HG02588 (cell line): ENCODE results near the gene WDR44.
"Not testable (repeated sequence)": the region's sequence is repeated elsewhere in the genome, so short reads cannot be mapped to it uniquely, and the experiment has no call there.

Experiments
- ATAC-seq: cut with Tn5 transposase; IDR thresholded peaks from one replicate; pipeline ENCODE4 v1.9.1; 2021; ENCODE audit warnings: mild to moderate bottlenecking, moderate library complexity; ENCODE audit not compliant: unreplicated experiment

Gene WDR44

GRCh38 chrX:118470721-118471347 is 124.9 kb downstream of the WDR44 start:
- ATAC-seq = not testable (repeated sequence)

DNA sequence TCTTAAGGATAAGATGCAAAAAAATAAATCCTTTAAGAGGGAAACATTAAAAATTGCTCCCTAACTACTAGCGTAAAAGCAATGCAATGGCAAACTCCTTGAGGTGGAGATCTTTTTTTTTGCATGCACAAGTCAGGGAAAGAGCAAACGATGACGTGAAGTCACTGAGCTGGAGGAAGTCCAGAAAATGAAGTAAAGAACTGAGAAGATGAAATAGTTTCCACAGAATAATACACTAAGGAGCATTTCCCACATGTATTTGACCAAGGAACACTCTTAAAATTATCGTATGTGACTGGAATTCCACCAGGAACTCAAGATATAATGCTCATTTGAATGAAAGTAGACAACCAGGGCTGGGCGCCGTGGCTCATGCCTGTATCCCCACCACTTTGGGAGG is 128.7 kb downstream of the WDR44 start:
- no peak for ATAC-seq

- ATAC-seq = no peak
Observed at GRCh38 chrX:118475903-118476302, 130.0 kb downstream of the WDR44 start.

DNA sequence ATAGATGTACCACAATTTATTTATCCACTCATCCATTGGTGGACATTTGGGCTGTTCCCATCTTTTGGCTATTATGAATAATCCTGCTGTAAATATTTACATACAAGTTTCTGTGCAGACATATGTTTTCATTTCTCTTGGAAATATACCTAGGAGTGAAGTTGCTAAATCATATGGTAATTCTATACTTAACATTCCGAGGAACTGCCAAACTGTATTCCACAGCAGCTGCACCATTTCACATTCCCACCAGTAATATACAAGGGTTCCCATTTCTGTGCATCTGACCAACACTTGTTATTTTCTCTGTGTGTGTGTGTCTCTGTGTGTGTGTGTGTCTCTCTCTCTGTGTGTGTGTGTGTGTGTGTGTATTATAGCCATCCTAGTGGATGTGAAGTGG is 134.3 kb downstream of the WDR44 start:
- no peak for ATAC-seq

GRCh38 chrX:118482384-118482783 is 136.5 kb downstream of the WDR44 start:
- not testable (repeated sequence) for ATAC-seq

DNA sequence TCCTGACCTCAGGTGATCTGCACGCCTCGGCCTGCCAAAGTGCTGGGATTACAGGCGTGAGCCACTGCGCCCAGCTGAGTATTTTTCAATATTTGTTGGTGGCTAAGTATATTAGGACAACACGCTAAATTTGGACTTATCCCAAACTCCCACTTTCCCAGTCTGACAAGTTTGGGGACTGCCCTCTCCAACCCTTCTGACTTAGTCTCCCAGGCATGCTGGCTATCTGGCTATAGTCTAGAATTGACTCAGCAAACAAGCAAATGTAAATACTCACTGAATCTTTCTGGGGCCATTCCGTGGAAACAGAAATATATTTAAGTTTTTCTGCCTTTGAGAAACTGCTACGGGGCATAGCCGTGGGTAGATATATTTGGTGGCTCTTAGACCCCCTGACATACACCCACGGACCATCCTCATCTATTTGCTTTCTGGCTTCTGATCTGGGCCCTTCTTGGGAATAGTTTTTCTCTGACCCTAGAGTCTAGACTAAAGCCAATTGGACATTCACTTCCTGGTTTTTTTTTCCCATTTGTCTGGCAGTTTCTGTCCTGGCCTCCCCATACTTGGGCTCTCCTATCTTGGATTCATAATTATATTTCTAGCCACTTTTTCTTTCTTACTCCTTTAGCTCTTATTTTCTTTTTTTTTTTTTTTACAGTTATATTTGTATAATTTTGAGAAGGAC is 138.5 kb downstream of the WDR44 start:
- no peak for ATAC-seq

GRCh38 chrX:118486693-118487092 is 140.8 kb downstream of the WDR44 start:
- not testable (repeated sequence) for ATAC-seq

DNA sequence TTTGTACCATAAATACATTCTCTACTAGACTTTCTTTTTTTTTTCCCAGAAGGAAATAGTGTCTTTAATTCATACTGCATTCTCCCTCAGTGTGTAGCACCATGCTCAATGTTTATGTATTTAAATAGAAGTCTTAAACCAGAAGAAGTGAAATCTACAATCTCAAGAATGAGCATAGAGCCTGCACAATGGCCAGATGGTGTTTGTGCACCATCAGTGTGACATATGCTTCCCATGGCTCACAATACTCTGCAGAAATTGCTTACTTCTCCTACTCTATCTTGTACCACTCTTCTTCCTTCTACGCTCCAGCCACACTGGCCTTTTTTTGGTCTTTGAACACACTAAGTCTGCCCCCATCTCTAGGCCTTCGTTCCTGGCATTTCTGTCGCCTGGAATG is 147.1 kb downstream of the WDR44 start:
- ATAC-seq = no peak

- ATAC-seq = no peak
Observed at GRCh38 chrX:118493653-118494297, 147.9 kb downstream of the WDR44 start.

GRCh38 chrX:118495061-118495921 is 149.4 kb downstream of the WDR44 start, which contains the start of gene DOCK11:
Gene DOCK11, plus strand, starts transcription at chrX:118495815. Its CDS starts 157 bp downstream, at chrX:118495972.
- ATAC-seq = peak; percentile 75

DNA sequence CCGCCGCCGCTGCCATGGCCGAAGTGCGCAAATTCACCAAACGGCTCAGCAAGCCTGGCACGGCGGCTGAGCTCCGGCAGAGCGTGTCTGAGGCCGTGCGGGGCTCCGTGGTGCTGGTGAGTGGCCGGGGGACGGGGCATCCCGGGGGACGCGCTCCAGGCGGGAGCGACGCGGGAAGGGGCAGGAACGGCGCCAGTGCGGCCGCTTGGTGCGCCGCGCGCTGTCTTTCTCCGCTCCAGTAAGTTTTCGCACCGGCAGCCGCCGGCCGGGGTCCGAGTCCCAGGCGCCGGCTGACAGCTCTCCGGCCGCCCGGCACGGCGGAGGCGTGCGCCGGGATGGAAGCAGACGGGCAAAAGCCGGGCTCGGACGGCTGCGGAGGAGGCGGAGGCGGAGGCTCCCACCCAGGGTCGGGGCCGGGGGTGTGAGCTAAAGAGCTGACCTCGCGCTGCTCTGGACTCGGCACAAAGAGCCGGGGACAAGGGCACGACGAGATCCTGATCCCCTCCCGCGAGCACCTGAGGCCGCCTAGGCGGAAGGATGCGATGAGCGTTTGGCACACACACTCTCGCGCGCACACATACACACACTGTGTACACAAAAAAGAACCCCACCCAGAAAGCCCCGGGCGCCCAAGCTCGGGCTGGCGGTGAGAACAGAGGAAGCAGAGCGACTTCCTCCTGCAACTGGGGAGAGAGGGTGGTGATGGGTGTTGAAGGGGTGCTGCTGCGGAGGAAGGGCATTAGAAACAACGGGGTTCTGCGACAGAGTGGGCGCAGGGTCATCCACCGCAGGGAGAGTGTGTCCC is 150.3 kb downstream of the WDR44 start:
- peak; percentile 54 for ATAC-seq

DNA sequence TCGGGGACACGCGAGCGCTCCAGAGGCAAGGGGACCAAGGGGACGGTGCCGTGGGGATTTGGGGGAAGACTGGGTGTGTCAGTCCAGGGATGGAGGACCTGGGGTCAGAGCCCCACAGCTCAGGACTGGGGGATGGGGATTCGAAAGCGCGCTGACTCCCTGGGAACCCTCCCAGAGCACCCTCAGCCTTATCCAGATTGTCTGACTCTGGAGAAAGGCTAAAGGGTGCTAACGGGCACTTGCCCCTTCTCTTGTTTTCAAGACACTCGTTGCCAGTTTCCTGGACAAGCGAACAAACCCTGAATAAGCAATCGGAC is 150.8 kb downstream of the WDR44 start:
- peak; percentile 2 for ATAC-seq

DNA sequence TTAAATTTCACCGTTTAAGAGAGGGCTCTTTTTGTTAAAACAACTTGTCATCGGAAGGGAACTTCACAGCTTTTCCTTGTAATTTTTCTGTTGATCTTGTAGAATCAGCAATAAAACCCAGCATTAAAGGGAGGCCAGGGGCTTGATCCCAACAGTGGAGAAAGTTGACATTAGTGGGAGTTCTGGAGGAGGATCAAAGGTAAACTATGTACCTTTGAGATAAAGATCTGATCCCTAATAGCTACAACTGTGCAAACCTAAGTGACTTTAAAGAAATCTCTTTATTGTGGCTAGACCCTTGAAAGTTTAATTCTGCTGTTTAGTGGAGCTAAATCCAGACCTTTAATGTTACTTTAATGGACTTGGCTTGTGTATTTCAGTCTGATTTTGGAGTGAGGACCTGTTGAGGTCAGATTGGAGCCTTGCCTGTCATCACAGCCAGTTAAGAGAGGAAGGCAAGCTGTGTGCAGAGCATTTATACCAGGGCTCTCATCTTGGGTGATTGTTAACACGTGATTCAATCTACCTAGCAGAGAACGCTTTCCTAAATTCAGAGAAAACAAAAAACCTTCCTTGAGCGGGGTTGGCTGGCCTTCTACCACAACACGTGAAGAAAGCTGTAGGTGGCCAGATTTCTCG is 151.4 kb downstream of the WDR44 start:
- no peak for ATAC-seq

DNA sequence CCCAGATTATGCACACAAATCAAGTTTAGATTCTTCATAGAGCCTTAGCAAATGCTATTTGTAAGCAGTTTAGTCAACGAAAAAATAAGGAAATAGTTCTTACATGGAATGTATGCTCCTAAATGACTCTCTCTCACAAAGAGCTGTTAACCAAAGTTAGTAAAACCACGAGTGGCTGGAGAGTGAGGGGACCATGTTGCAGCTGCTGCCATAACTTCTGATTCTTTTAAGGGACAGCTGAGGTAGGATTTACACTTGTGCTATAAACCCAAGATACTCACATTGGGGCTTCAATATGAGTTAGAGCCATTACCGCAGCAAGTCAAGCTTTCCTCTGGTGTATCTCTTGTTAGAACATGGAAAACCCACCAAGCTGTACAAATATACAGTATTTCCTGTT is 152.4 kb downstream of the WDR44 start:
- no peak for ATAC-seq

- no peak for ATAC-seq
Observed at GRCh38 chrX:118498755-118499154, 152.8 kb downstream of the WDR44 start.

DNA sequence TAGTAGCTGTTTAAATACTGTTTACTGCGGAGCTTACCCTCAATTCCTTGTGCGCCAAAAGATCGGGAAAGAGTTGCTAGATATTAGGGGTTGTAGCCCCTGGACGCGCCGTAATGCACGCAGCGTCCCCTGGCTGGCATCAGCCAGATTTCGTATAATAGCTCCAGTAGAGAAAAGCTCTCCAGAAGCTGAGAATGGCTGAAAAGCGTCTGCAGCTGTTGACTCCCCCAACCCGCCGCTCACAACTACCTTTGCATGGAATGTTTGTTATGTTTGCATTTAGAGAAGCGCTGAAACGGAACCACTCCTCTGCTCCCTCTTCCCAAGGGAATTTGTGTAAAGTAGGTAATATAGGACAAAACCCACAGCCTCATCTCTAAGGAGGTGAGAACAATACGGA is 153.4 kb downstream of the WDR44 start:
- ATAC-seq = no peak
